Thyroid gland (tissue), 4 donors: ENCODE results near the gene TP53BP2.

Experiments
- POLR2A ChIP-seq, 2 donors: fragments of 450-650 bp; IDR thresholded peaks; one replicate each; pipeline ENCODE4 v1.6.1; 2017; ENCODE audit warnings: antibody characterized with exemption in 2 of 2, mild to moderate bottlenecking in 2 of 2, moderate library complexity in 1 of 2
- TF ChIP-seq, protein P1 (sequence below), 6 experiments: fragments of 200-600 bp in 3 of 6; fragments of 450-650 bp in 3 of 6; sonication (generic) in 3 of 6; IDR thresholded peaks; one replicate each; pipeline ENCODE4 v1.5.1; 2016 to 2019; ENCODE audit warnings: antibody characterized with exemption in 6 of 6, mild to moderate bottlenecking in 2 of 6, inconsistent platforms in 1 of 6, moderate library complexity in 1 of 6

DNA sequence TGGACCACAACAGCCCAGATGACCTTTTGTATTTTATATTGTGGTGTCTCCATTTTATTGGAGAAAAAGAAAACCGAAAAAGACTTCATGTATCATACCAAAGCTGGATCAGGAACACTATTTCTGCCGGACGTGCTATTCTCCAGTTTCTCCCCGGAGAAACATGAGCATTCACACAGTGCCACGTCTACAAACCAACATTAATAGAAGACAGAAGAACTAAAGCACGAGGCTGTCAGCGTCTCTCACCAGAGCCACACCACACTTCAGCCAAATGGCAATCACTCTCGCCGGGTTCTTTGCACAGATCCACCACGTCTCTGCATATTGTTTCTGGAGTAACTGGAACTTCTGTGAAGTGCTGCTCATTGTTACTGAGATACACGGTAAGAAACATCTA lies 24.8 kb downstream of the TP53BP2 start:
- TF ChIP-seq, protein P1, sequence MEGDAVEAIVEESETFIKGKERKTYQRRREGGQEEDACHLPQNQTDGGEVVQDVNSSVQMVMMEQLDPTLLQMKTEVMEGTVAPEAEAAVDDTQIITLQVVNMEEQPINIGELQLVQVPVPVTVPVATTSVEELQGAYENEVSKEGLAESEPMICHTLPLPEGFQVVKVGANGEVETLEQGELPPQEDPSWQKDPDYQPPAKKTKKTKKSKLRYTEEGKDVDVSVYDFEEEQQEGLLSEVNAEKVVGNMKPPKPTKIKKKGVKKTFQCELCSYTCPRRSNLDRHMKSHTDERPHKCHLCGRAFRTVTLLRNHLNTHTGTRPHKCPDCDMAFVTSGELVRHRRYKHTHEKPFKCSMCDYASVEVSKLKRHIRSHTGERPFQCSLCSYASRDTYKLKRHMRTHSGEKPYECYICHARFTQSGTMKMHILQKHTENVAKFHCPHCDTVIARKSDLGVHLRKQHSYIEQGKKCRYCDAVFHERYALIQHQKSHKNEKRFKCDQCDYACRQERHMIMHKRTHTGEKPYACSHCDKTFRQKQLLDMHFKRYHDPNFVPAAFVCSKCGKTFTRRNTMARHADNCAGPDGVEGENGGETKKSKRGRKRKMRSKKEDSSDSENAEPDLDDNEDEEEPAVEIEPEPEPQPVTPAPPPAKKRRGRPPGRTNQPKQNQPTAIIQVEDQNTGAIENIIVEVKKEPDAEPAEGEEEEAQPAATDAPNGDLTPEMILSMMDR (IDR thresholded peaks at IDR 0.05), result no peak
- TF ChIP-seq POLR2A (IDR thresholded peaks at IDR 0.05), result no peak
